Measurements from ENCODE around the gene EHBP1L1. TPM values are rescaled to one million over a fixed set of nuclear protein-coding genes. Genes with fewer than 3 reads are reported as not detected.
A peak's percentile ranks its signal among the peaks of the same experiment; 100 is the strongest.

EHBP1L1 gene
- total RNA-seq, 1 experiment from 2014 or later = 126 TPM

- TF ChIP-seq, protein P1, sequence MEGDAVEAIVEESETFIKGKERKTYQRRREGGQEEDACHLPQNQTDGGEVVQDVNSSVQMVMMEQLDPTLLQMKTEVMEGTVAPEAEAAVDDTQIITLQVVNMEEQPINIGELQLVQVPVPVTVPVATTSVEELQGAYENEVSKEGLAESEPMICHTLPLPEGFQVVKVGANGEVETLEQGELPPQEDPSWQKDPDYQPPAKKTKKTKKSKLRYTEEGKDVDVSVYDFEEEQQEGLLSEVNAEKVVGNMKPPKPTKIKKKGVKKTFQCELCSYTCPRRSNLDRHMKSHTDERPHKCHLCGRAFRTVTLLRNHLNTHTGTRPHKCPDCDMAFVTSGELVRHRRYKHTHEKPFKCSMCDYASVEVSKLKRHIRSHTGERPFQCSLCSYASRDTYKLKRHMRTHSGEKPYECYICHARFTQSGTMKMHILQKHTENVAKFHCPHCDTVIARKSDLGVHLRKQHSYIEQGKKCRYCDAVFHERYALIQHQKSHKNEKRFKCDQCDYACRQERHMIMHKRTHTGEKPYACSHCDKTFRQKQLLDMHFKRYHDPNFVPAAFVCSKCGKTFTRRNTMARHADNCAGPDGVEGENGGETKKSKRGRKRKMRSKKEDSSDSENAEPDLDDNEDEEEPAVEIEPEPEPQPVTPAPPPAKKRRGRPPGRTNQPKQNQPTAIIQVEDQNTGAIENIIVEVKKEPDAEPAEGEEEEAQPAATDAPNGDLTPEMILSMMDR (conservative IDR thresholded peaks at IDR 0.05; ENCODE audit: low read depth, low read length) = 0 out of 2 replicates have a peak, but pooled peaks have one; percentile 5
- TF ChIP-seq EZH2phosphoT487 (IDR thresholded peaks at IDR 0.05; ENCODE audit: borderline replicate concordance, low read length) = no peak
- peaks cover 42% of the 10 kb centered on the region for H3K4me1 ChIP-seq (ENCODE audit: insufficient read depth, low read length)
- H3K9me2 ChIP-seq (replicated peaks; ENCODE audit: low read length) = no peaks in the 10 kb centered on the region
- intact Hi-C loops (cut with micrococcal nuclease) = no loop called here
- no TSS peak for BruUV-seq (replicated peaks)
- ChIA-PET CTCF (interaction anchor here (0.6 to 2.0 kb wide), 2 partner anchors 11 to 13 kb away, joined by 5 to 7 read pairs; no protein-coding TSS in a partner anchor), POLR2A (ENCODE audit: unreplicated experiment) (no interaction called here)
- no peak overlapping the region for H3K4me3 ChIP-seq (ENCODE audit: low read length)
- H4K20me1 ChIP-seq (ENCODE audit: low read length) = no peaks in the 10 kb centered on the region
- no peaks in the 10 kb centered on the region for H3K9me3 ChIP-seq (ENCODE audit: low read length)
- no peak overlapping the region for H3K9ac ChIP-seq (ENCODE audit: low read length)
- H3K36me3 ChIP-seq (ENCODE audit: low read depth, low read length) = peaks cover 11% of the 10 kb centered on the region; the same call in 1 of the 2 replicates
- no peak overlapping the region for H3K27ac ChIP-seq (ENCODE audit: low read length)
- H3K79me2 ChIP-seq (ENCODE audit: low read length) = peaks cover 26% of the 10 kb centered on the region
- no peaks in the 10 kb centered on the region for H3K27me3 ChIP-seq (ENCODE audit: low read length)
- no peaks in the 10 kb centered on the region for H3F3A ChIP-seq (ENCODE audit: low read length, unreplicated experiment)
- H3K4me2 ChIP-seq (ENCODE audit: low read length) = no peak overlapping the region
- DNase-seq (no peak), ATAC-seq (no peak)
- H2AFZ ChIP-seq (ENCODE audit: low read length) = no peak overlapping the region
Measured at GRCh38 chr11:65552388-65552951, 23.4 kb upstream of the EHBP1L1 start.

DNA sequence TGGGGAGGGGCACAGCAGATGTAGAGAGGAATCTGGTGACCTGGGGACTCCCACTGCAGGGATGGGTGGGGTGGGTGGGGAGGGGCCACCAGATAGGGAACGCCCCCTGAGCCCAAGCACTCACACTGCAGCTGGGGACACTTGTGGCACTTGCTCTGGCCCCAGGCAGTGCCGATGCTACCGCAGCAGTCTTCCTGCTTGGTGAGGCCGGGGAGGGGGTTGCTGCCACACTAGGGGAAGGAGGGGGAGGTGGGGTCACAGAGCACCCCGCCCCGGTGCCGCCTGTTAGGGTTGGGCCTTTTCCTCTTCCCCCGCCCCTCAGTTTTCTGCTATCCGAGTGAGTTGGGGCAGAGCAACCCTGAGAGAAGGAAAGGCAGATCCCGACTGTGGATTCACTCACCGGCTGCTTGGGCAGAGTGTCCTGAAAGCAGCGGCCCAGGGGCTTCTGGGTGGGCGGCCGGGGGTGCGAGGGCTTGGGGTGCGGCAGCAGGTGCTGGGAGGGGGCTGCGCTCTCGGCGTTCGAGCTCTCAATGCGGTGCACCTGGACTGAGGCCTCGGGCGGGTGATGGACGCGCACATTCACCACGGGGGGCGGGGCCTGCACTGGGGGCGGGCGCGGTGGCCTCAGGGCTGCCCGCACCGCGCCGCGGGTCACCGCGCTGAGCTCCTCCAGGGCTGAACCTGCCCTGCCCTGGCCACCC is 22.4 kb upstream of the EHBP1L1 start:
- Histone ChIP-seq H3K9me3 (ENCODE audit: low read length) (no peaks in the 10 kb centered on the region), H3K79me2 (ENCODE audit: low read length) (peaks cover 27% of the 10 kb centered on the region), H3K4me2 (ENCODE audit: low read length) (no peak overlapping the region), H3K9me2 (replicated peaks; ENCODE audit: low read length) (no peaks in the 10 kb centered on the region), H3F3A (ENCODE audit: low read length, unreplicated experiment) (no peaks in the 10 kb centered on the region), H4K20me1 (ENCODE audit: low read length) (no peaks in the 10 kb centered on the region), H3K27me3 (ENCODE audit: low read length) (no peaks in the 10 kb centered on the region), H3K27ac (ENCODE audit: low read length) (no peak overlapping the region), H3K9ac (ENCODE audit: low read length) (no peak overlapping the region), H2AFZ (ENCODE audit: low read length) (no peak overlapping the region), H3K4me1 (ENCODE audit: insufficient read depth, low read length) (peaks cover 43% of the 10 kb centered on the region), H3K36me3 (ENCODE audit: low read depth, low read length) (peaks cover 11% of the 10 kb centered on the region; the same call in 1 of the 2 replicates), H3K4me3 (ENCODE audit: low read length) (no peak overlapping the region)
- ATAC-seq = no peak
- POLR2A ChIA-PET (ENCODE audit: unreplicated experiment) = no interaction called here
- no peak for DNase-seq
- no TSS peak for BruUV-seq (replicated peaks)
- intact Hi-C loops (cut with micrococcal nuclease) = loop anchor here (2.0 kb wide), 1 partner anchor 17 kb away; the partner anchor contains the start of gene ZNRD2
- CTCF ChIA-PET = no interaction called here
- TF ChIP-seq, protein P1 (conservative IDR thresholded peaks at IDR 0.05; ENCODE audit: low read depth, low read length) = no peak
- TF ChIP-seq EZH2 (IDR thresholded peaks at IDR 0.05; ENCODE audit: low read length, unreplicated experiment) = no peak
- TF ChIP-seq EZH2phosphoT487 (IDR thresholded peaks at IDR 0.05; ENCODE audit: borderline replicate concordance, low read length) = no peak
